ENCODE results near the gene TST.

GRCh38 chr22:37037669-37038068, 18.4 kb upstream of the TST start:
- TF ChIP-seq CTCF (conservative IDR thresholded peaks at IDR 0.05) (no peak), EZH2 (IDR thresholded peaks at IDR 0.05; ENCODE audit: low read depth) (no peak)

Data from PC-9 (cell line).